GM12872 (cell line): Measurements from ENCODE around the gene MRAS.
A peak's percentile ranks its signal among the peaks of the same experiment; 100 is the strongest.

Experiments
- CTCF ChIP-seq: IDR thresholded peaks from 3 replicates; pipeline ENCODE4 v1.5.1; 2011; ENCODE audit warnings: low read depth, mild to moderate bottlenecking, low read length, moderate library complexity; ENCODE audit not compliant: insufficient read depth

Gene MRAS

GRCh38 chr3:138417559-138417982, 69.2 kb downstream of the MRAS start:
- peak; percentile 91 for TF ChIP-seq CTCF

- no peak for TF ChIP-seq CTCF
Observed at GRCh38 chr3:138418601-138419206, 70.3 kb downstream of the MRAS start.

DNA sequence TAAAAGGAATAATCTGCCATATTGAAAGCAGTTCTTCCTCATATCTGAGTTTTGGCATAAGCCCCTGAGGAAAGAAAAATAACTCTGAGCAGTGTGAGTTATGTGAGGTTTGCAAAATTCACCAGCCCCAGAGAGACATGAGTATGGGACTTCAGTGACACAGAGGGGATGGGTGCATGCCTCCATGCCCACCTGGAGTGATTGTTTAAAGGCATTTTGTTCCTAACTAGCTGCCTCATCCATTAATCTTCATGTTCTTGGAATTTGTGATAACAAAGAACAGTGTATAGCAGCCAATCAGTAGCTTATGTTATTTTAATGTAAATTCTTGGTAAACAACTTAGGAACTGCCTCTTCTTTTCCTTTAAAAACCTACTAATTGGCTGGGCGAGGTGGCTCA, 74.9 kb downstream of the MRAS start:
- TF ChIP-seq CTCF = no peak

DNA sequence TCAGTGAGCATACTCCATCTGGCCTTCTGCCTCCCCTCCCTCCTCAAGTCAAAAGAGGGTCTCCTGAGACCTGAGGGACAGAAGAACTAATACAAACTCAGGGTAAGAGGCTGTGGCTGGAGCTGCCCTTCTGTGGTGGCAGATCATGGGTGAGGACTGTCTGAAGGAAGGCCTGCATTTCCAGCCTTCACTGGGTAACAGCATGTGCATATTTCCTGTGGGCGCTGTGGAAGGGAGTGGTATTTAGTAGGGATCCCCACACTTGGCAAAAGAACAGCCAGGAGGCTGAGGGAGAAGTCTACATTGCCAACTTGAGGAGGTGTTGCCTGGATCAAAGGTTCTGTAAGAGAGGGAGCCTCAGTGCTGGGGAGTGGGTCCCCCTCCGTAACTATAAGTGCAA, 75.9 kb downstream of the MRAS start:
- no peak for TF ChIP-seq CTCF

GRCh38 chr3:138426211-138426610, 77.8 kb downstream of the MRAS start:
- TF ChIP-seq CTCF = peak; percentile 15; the same call in 1 of the 3 replicates

DNA sequence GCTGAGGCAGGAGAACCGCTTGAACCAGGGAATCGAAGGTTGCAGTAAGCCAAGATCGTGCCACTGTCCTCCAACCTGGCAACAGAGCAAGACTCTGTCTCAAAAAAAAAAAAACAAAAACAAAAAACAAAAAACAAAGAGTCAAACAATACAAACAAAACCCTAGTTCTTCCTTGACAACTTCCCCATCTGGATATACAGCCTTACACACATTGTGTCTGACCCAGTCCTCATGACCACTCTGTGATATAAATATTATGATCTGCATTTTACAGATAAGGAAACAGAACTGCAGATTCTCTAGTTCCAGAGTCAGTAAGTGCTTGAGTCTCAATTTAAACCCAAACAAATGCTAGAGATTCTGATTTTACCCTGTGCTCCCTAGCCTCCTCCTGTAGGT, 81.3 kb downstream of the MRAS start:
- TF ChIP-seq CTCF = no peak

DNA sequence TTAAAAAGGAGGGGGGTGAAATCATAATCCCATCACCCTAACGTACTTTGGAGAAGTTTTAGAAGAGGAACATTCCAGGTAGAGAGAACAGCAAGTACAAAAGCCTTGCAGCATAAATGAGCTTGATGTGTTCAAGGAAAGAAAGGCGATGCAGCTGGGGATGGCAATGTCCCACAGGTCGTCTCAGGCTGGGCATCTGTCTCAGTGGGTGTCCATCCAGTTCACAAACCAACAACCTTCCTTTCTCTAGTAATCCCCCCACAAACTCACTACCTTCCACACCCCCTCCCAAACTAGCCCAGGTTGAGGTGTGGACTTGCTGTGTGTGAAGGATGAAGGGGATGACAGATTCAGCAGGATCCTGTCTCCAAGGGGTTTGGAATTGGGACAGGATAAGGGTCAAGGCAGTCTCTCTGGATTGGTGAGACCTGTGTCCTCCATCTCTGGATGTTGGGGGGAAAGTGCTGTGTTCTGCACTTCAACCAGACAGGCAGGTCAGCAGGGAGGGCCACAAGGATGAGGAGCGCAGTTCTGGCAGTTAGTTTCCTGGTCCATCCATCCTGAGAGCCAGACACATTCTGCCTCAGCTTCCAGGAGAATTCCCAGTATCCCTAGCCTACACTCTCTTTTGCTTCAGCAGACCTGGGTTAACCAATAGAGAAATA, 84.3 kb downstream of the MRAS start:
- TF ChIP-seq CTCF = no peak
